ENCODE results near the gene ACOXL.

DNA sequence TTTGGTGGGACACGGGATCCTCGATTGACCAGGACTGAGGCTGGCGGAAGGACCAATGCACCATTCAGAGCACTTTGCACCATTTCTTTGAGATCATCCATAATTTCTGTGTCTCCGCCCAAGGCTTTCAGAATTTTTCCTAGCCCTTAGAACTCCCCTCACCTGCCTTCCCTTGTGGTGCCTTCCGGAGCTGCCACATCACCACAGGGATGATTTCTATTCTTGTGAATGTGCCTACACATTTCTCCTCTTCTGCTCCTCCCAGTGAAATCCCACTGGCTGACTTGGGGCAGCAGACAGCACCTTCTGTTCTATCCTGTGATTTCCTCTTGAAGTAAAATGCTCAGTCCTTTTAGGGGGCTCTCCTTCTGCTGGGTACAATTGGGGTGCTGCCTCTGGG lies 11.2 kb downstream of the ACOXL start:
- TF ChIP-seq POLR2A (IDR thresholded peaks at IDR 0.05): no peak
- TF ChIP-seq CTCF (IDR thresholded peaks at IDR 0.05): no peak
